ENCODE data around the gene SRPK2. TPM values are rescaled to one million over a fixed set of nuclear protein-coding genes. Genes with fewer than 3 reads are reported as not detected.

The SRPK2 gene
- total and polyA plus RNA-seq, 2 of the 13 experiments (the other 11 are each of a cell fraction or from before 2014, with no cell fraction given), result 10.1 to 22.3 TPM

GRCh38 chr7:105136221-105136620 is 252.5 kb downstream of the SRPK2 start:
- WGBS (ENCODE audit: low lambda C conversion rate), result 81% methylated on average over 3 of the region's 3 CpGs
- Histone ChIP-seq H3K36me3 (replicated peaks in 1 of 2; ENCODE audit: control insufficient read depth in 1 of 2, insufficient read depth in 2 of 2, low read length in 2 of 2) (peaks cover 9 to 35% of the 10 kb centered on the region in 2 experiments), H3K9me3 (ENCODE audit: low read length) (no peaks in the 10 kb centered on the region), H3K27ac (ENCODE audit: extremely low read length, insufficient read depth, low read length) (no peak overlapping the region), H2AFZ (ENCODE audit: low read length) (no peak overlapping the region), H3K4me3 (replicated peaks in 1 of 3; ENCODE audit: insufficient read depth in 1 of 3, low read depth in 2 of 3, low read length in 3 of 3) (no peak overlapping the region), H3K79me2 (ENCODE audit: insufficient read depth, low read length) (no peaks in the 10 kb centered on the region), H3K4me2 (ENCODE audit: low read depth, low read length) (no peak overlapping the region), H3K9ac (ENCODE audit: insufficient read depth, low read depth, low read length) (no peak overlapping the region), H3K4me1 (ENCODE audit: insufficient read depth, low read length) (no peaks in the 10 kb centered on the region), H3K27me3 (ENCODE audit: control insufficient read depth in 1 of 2, insufficient read depth in 2 of 2, low read length in 2 of 2) (no peaks in the 10 kb centered on the region), H4K20me1 (ENCODE audit: insufficient read depth, low read length) (no peaks in the 10 kb centered on the region)
- BruUV-seq (replicated peaks), result no TSS peak
- POLR2A ChIA-PET, result no interaction called here
- ATAC-seq (no peak), DNase-seq (ENCODE audit: low spot score) (peak; percentile 8), FAIRE-seq (no peak)
- CTCF ChIA-PET (ENCODE audit: low intra/inter-chr PET ratio, low total read pairs), result no interaction called here
- intact Hi-C loops (cut with micrococcal nuclease; ENCODE audit: unreplicated experiment), result no loop called here
- in situ Hi-C loops (cut with HindIII; ENCODE audit: extremely low pct_ligation_motif_present, low pct_unique_long_range_greater_than_20kb), result no loop called here
- TF ChIP-seq SMC3 (IDR thresholded peaks at IDR 0.05; ENCODE audit: low read length) (0 out of 2 replicates have a peak, but pooled peaks have one; percentile 8), ZNF574 (CRISPR knock-in tag; IDR thresholded peaks at IDR 0.05) (no peak), POLR2AphosphoS2 (IDR thresholded peaks at IDR 0.05; ENCODE audit: low read depth, low read length) (no peak), CEBPB (IDR thresholded peaks at IDR 0.05; ENCODE audit: borderline replicate concordance, low read depth, low read length) (no peak)

GRCh38 chr7:105133986-105134655 is 254.6 kb downstream of the SRPK2 start:
- POLR2A ChIA-PET, result no interaction called here
- no peaks in the 10 kb centered on the region for H3K9me3 ChIP-seq (ENCODE audit: low read length)
- FAIRE-seq (no peak), ATAC-seq (no peak), DNase-seq (ENCODE audit: low spot score) (no peak)
- no peak overlapping the region for H3K27ac ChIP-seq (ENCODE audit: extremely low read length, insufficient read depth, low read length)
- H2AFZ ChIP-seq (ENCODE audit: low read length), result no peak overlapping the region
- in situ Hi-C loops (cut with HindIII; ENCODE audit: extremely low pct_ligation_motif_present, low pct_unique_long_range_greater_than_20kb) (no loop called here), intact Hi-C loops (cut with micrococcal nuclease; ENCODE audit: unreplicated experiment) (no loop called here)
- no peaks in the 10 kb centered on the region for H3K4me1 ChIP-seq (ENCODE audit: insufficient read depth, low read length)
- no peaks in the 10 kb centered on the region for H4K20me1 ChIP-seq (ENCODE audit: insufficient read depth, low read length)
- H3K27me3 ChIP-seq (ENCODE audit: control insufficient read depth in 1 of 2, insufficient read depth in 2 of 2, low read length in 2 of 2), result no peaks in the 10 kb centered on the region
- no peaks in the 10 kb centered on the region for H3K79me2 ChIP-seq (ENCODE audit: insufficient read depth, low read length)
- H3K9ac ChIP-seq (ENCODE audit: insufficient read depth, low read depth, low read length), result no peak overlapping the region
- BruUV-seq (replicated peaks), result no TSS peak
- H3K4me3 ChIP-seq (replicated peaks in 1 of 3; ENCODE audit: insufficient read depth in 1 of 3, low read depth in 2 of 3, low read length in 3 of 3), result no peak overlapping the region
- CTCF ChIA-PET (ENCODE audit: low intra/inter-chr PET ratio, low total read pairs), result no interaction called here
- peaks cover 10 to 22% of the 10 kb centered on the region in 2 experiments for H3K36me3 ChIP-seq (replicated peaks in 1 of 2; ENCODE audit: control insufficient read depth in 1 of 2, insufficient read depth in 2 of 2, low read length in 2 of 2)
- H3K4me2 ChIP-seq (ENCODE audit: low read depth, low read length), result no peak overlapping the region
- 96% methylated on average over 5 of the region's 9 CpGs for WGBS (ENCODE audit: low lambda C conversion rate)
- TF ChIP-seq SKI (IDR thresholded peaks at IDR 0.05; ENCODE audit: partially characterized antibody) (no peak), ZNF580 (CRISPR knock-in tag; IDR thresholded peaks at IDR 0.05; ENCODE audit: borderline replicate concordance, low read depth) (no peak), ZHX2 (IDR thresholded peaks at IDR 0.05; ENCODE audit: low read depth) (no peak), ZHX2 (CRISPR knock-in tag; IDR thresholded peaks at IDR 0.05; ENCODE audit: borderline replicate concordance) (no peak)

Data from HepG2 (cell line).